ENCODE results near the gene CNKSR2.

The CNKSR2 gene

DNA sequence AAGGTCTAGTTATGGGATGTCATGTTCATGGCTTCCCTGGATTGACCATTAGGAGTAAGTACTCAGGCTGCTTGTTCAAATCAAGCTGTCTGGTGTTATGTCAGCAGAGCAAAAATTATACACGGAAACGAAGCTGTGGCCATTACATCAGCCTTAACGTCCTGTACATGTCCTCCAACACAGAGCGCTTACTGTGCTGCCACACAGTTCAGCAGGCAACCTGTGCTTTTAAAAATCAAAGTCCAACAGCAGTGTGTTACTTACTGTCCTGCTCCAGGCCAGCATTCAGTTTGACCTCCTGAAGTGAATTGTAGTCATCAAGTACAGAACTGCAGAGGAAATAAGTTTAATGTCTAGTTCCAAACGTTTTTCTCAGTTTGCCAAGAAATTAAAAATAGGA, 237.9 kb downstream of the CNKSR2 start:
- no peak for DNase-seq (ENCODE audit: low read depth)

DNA sequence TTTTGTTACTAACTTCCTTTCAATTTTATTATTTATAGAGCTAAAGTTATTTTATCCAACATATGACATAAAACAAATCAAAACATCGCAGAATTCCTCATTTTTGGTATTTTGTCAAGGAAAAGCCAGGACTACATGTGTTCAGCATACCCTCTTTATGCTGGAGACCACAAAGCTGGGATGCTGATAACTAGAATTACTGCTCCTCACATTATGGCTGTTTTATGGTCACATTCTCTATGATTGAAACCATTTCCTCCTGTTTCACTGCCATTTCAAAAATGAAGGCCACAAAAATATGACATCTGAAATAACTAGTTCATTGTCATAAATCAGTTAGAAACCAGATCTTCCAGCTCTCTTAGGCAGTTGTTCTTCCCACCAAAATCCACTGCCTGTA, 242.2 kb downstream of the CNKSR2 start:
- DNase-seq (ENCODE audit: low read depth), result no peak

DNA sequence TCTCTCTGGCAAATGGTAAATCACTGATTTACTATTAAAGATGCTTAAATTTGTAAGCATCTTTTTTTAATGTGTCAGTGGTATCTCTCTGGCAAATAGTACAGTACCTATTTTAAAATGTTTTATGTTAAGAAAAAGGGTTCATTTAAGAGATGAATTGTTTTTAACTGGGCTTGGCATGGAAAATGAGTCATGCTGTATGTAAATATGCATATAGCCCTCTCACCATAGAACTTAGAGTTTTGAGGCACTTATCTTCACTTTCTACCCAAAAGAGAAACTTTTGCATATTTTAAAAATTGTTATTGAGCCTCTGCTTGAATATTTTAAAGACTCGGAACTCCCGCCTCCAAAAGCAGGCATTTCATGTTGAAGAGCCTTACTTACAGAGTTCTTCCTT, 246.0 kb downstream of the CNKSR2 start:
- no peak for DNase-seq (ENCODE audit: low read depth)

DNA sequence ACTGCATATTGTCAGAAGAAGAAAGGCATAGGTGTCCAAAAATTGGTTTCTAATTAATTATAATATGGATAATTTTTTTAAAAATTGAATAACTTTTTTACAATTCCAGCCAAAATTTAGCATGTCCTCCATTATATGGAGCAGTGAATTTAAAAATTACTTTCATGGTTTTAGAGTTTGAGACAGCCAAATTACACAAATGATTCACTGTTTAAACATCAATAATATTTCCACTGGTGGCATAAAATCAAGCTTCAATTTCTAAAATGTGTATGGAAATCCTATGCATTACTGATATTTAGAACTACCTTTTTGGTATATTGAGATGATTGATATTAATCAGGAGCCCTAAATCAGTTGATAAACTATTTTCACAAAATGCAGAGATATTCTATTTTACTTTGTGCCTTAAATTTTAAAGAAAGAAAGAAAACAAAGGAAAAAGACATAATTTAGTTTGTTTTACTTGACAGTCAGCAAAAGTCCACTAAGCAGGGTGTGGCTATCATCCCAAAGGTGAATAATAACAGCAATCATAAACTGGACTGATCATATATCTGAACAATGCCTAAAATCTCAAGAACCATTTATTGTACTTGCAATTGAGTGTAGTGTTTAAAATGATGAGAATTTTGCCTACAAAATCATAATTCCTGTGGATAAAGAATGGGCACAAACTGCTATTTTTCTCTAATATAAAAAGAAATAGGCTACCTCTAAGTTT, 249.7 kb downstream of the CNKSR2 start:
- no peak for DNase-seq (ENCODE audit: low read depth)

DNA sequence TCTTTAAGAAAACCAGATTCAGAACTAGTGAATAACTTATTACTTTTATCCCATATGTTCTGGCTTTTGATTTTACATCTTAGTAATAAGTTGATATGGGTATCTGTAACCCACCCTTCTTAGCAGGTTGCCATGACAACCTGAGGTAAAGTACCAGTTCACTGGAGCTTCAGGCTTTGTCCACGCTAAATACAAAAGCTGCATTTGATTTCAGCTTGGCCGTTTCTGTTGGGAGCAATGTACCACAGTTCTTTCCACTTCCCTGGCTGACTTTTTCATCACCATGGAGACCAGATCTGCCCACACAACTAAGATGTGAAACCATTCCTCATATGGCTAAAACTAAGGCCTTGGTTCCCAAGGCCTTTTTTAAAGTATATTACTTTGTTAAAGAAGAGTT, 257.8 kb downstream of the CNKSR2 start:
- DNase-seq (ENCODE audit: low read depth), result peak; percentile 17

DNA sequence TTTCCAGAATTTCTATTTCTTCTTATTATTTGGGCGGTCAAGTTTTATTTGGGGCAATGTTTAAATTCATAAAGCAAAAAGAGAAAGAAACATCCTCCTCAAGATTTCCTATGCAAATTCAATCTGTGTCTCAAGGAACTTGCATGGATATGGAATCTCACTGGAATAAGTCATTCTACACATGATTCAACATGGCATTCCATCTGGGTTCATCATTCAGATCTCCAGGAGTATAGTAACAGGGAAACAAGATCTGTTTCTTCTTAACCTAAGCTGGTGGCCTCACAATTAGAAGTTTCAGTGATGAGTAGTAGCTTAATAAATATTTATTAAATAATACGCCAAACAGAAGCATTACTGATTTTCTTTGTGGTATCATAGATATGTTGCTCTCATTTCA, 264.1 kb downstream of the CNKSR2 start:
- DNase-seq (ENCODE audit: low read depth), result peak; percentile 82

DNA sequence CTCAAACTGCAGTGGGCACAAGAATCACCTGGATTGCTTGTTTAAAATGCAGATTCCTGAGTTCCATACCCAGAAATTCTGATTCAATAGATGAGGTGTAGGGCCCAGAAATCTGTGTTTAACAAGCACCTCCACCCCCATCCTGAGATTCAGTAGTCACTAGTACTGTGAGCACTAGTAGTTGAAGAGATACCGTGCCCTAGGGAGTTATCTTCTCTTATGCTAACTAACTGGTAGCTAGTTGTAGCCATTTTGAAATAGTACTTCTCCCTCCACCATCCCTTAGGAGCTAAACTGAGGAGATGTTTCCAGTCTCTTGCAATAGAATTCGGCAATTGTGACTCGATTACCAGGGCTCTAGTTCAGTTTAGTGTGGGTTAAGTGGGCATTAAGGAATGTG, 265.6 kb downstream of the CNKSR2 start:
- DNase-seq (ENCODE audit: low read depth), result no peak

DNA sequence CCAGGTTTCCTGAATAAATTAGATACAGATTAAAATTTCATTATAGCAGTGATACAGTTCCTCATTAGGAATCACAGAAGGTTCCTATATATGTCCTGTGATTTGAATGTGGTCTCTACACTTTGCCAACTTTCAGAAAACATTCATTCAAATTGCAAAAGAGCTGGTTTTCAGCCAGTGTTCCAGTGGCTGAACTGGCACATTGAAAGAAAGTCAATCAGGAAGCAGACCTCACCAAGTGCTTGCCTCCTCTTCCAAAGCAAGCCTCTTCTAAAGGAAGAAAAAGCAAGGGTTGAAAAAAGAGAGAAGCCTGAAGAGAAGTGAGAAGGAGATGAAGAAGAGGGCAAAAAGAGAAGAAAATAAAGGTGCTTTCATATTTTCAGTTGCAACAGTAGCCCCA, 271.2 kb downstream of the CNKSR2 start:
- no peak for DNase-seq (ENCODE audit: low read depth)

DNA sequence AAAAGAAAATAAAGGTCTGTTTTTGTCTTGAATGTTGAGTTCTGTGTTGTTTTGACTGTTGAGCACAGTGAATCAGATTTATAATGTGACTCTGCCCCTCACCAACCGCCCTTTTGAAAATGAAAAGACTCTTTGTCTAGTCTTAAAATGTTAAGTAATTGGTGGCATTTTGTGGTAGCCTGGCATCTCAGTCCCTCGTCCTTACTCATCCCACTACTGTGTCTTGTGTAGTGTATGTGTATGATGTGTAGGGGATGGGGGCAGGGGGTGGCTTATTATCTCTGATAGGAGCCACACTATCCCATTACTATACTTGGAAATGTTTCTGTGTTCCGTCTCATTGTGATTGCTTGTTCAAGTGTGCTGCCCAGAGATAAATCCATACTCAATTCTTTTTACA, 271.7 kb downstream of the CNKSR2 start:
- DNase-seq (ENCODE audit: low read depth), result no peak

DNA sequence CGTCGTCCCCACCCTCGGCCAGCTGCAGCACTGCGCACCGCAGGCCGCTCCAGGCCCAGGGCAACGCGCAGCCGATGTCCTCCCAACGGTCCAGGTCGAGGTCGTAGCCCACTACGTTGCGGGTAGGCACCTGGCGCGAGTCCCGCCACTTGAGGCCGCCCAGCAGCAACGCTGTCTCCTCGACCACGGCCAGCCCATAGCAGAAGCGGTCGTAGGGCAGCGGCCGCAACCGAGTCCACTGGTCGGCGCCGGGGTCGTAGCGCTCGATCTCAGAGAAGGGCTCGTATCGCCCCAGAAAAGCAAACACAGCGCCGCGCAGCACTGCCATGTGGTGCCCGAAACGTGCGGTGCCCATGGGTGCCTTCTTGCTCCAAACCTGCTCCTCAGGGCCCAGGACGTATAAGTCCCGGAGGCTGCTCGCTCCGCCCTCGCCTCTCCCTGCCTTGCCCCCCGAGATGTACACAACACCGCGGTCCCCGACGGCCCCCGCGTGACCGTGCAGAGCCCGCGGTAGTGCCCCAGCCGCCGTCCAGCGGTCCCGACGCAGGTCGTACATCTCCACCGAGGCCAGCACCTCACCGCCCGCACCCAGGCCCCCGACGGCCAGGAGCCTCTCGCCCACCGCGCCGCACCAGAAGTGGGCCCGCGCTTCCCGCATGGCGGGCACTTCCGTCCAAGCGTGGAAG, 281.8 kb downstream of the CNKSR2 start:
- DNase-seq (ENCODE audit: low read depth), result no peak

DNA sequence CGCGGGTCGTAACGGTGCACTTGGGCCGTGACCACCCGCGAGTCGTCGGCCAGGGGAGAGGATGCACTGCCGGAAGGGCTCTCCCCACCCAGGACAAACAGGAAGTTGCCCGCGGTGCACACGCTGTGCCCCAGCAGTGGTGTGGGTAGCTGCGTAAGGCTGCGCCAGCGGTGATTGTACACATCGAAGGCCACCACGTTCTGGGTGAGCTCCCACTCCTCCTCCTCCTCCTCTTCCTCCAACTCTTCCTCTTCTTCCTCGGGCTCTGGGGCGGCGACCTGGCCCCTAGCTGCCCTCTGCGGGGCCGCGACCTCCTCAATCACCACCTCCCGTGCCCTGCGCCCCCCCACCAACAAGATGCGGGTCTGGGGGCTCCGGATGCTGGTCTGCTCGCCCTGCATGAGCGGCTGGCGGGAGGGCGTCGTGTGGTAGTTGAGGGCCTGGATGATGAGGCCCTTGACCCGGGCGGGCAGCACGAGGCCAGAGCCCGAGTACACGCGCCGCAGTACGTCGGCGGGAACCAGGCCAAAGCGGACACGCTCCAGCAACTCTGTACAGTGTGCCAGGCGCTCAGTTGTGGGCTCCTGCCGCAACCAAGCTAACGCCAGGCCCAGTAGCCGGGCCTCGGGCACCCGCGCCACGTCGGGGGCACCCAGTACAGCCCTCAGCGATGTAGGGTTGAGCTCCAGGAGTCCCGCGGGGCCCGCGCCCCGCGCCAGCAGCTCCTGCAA, 282.5 kb downstream of the CNKSR2 start:
- no peak for DNase-seq (ENCODE audit: low read depth)

DNA sequence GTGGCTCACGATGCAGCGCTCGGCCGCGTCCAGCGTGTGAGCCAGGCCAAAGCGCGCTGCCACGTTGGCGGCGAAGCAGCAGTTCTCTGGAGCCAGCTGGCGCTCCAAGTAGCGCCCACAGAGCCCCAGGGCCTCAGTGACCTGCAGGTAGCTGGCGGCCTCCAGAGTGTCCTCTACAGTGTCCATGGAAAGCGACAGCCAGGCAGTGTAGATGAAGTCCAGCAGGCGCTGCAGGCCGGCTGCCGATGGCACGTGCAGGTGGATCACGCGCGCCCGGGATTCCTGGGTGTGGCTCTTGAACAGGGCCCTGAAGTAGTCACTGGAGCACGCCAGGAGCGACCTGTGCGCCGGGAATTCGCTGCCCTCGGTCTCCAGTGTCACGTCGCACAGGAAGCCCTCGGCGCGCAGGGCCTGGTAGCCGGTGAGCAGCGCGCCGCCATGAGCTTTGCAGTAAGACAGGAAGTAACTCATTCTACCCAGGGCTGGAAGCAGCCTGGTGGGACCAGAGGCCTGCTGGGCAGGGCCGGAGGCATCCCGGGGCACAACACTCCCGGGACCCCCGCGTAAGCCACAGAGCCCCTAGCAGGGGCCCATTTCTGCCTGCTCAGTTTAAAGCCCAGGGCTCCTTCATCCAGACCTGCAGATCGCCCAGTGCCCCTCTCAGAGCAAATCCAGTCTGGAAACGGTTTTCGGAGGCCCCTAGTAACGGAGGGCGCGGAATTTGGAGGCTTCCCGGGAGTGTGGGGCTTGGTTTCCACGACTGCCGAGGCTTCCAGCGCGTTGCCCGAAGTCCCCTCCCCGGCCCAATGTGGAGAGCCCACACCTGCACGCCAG, 283.3 kb downstream of the CNKSR2 start:
- DNase-seq (ENCODE audit: low read depth), result no peak

DNA sequence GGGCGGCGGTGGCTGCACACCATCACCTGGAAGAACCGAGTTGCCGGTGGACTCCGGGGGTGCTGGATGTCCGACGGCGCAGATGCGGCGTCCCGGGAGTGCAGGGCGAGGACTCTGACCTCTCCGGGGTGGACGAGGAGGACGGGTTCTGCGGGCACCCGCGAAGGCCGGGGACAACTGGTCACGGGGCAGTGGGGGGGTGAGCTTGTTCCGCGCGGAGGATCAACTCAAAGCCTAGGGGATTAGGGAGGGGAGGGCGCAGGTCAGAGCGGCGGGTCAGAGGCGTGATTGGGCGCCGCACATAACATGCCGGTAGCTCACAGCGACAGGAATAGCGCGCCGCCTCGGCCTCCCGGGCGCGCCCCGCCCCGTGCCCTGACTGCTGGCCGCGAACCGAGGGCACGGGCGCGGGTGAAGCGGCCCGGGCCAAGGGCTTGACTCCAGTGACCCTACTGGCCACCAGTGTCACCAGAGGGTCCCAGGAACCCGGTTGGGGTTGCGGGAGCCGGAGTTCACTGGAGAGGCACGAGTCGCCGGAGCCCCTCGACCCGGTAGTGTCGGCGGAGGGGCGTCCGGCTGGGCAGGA, 284.0 kb downstream of the CNKSR2 start, which contains the start of gene KLHL34:
TSS of gene KLHL34 (minus strand) at position 179 of the 586 bp plus-strand sequence. CDS start 542 bp downstream, outside the sequence.
- no peak for DNase-seq (ENCODE audit: low read depth)

DNA sequence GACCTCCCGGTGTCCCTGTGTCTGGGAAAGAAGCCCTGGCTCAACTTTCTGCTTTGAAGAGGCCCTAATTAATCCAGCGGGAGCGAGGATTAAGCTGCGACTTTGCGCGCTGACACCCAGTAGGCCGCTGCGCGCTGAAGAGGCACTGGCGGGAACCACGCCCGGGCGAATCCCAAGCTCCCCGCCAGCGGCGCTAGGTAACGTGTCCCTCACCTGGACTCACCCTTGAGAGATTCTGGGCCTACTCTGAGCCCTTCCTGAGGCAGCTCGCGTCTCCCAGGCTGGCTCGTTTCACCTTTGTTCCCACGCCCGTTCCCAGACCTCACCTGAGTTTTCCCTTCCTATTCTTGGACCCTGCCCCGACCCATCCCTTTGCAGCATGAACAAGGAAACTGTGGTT, 284.5 kb downstream of the CNKSR2 start:
- no peak for DNase-seq (ENCODE audit: low read depth)

DNA sequence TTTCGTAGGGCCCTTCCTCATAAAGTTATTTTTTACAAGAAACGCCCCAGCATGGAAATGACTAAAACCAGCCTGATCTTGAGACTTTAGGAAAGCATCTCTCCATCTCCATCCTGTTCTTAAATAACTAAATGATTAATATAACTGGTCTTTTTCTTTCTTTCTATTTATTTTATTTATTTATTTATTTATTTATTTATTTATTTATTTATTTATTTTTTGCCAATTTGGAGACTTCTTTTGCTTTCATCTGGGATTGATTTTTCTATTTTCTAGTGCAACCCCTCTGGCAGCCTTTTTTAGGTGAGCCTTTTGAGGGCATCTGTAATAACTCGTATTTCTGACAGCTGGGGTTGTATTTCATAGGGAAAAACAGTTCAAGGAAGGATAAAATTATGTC, 285.1 kb downstream of the CNKSR2 start:
- no peak for DNase-seq (ENCODE audit: low read depth)

DNA sequence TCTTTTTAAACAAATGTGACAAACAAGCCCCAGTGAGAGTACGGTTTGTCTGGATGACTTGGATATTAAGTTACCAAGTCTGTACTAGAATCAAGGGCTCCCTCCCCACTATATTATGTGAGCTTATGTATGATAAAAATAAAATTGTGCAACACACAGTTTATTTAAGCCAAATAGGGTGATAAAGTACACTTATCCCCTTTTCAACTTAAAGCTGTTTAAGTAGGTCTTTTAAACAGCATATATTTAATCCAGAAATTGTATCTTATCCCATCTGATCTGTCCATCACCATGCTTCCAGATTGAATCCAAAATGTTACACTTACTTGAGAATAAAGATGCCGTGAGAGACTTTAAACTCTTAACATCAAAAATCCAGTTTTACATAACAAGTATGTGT, 285.9 kb downstream of the CNKSR2 start:
- no peak for DNase-seq (ENCODE audit: low read depth)

DNA sequence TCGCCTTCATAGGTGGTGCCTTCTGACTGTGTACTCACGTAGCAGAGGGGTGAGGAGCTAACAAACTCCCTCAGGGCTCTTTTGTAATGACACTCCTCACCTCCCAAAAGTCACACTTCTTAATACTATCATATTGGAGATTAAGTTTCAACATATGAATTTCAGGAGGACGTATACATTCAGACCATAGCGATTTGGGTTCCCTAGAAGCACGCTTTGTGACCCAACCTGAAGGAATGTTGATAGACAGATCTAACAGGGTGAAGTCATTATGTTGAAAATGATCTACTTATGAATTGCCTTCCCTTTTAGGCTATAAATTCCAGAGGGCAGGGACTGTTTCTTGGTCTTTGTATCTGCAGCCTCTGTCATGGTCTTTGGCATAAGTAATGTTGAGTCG, 287.1 kb downstream of the CNKSR2 start:
- no peak for DNase-seq (ENCODE audit: low read depth)

DNA sequence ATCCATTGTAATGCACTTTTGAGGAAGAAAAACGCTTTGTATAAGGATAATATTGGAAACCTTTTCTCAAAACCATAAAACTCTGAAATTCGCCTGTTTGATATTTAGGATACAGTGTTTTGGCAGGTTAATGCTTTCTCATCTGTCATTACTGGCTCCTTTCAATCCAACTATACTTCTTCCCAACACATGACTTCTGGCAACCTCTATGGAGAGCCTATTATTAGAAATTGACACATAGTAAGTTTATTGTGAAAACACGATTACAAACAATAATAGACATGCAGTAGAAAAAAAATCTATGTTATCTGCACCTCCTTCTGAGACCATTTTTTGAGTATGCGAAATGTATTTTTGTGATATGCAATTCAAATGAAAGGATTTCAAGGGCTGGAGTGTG, 288.5 kb downstream of the CNKSR2 start:
- no peak for DNase-seq (ENCODE audit: low read depth)

DNA sequence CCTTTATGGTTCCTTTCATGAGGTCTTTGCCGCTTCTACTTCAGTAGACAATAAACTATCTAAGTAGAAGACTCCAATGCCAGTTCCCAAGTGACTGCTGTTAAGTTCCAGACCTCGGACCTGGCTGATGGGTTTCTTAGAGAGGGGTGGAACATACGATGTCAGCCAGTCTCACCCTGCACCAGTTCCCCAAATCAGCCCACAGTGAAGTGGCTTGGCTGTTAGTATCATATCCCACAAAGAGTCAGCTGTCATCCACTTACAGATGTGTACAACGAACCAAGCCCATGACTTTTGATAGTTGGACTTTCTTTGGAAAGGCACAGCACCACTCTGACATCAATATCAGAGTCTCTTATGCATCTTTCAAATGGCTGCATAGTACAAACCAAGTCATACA, 292.0 kb downstream of the CNKSR2 start:
- no peak for DNase-seq (ENCODE audit: low read depth)

DNA sequence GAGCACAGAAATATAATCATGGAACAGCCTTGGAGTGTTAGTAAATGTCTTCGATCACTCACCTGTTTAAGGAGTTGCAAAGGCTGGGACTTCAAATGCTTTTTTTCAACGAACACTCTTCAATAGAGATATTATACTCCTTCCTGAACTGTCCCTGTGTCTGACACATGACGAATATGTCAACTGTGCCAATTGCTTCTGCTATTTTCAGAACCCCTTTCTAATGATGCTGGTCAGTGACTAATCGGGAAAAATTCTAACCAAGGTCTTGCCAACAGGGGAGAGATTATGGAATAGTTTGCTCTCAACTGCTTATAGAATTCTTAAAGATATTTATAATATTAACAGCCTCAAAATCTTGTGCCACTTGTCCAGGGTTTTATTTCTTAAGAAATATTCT, 292.5 kb downstream of the CNKSR2 start:
- peak; percentile 32 for DNase-seq (ENCODE audit: low read depth)

DNA sequence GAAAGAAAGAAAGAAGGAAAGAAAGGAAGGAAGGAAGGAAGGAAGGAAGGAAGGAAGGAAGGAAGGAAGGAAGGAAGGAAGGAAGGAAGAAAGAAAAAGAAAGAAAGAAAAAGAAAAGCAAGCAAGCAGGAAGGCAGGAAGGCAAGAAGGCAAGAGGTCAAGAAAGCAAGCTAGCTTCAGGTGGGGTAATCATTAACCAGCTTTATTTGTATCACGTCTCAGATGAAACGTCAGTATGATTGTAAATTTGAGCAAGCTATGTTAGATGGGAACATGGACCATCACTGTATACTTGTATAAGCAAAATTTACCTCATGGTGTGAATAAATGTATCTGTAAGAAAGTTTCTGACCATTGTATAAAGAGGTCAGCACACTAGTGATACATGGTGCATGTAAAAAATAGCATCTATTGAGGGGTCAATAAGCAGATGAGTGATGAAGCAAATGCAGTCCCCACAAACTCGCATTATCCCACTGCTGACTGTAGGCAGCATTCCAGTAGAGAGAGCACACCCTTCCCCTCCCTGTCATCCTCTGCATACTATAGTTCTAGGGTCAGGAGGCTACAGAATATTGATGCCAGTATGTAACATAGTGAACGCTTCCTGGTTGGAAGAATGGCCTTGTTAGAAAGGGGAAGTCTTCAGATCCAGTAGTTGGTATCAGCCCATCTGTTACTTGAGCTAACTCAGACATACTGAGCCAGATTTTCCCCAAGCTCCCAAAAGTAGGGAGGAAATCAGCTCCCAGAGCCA, 300.4 kb downstream of the CNKSR2 start:
- no peak for DNase-seq (ENCODE audit: low read depth)
